ENCODE data around the gene CDK5RAP2.

DNA sequence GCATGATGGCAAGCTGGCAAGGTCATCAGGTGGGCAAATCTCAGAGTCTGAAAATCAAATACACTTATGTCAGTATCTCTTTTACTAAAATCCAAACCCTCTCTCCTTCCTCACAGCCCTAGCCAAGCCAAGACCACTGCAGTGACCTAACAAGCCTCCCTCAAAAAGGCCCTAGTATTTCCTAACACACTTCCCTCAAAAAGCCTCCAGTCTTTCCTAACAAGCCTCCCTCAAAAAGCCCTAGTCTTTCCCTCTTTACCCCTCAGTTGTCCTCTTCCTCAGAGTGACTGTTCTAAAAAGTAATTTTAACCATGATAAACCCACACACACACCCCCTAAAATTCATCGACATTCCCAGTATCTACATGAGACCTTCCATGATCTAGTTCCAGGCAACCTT lies 140.0 kb downstream of the CDK5RAP2 start:
- TF ChIP-seq, protein P1, sequence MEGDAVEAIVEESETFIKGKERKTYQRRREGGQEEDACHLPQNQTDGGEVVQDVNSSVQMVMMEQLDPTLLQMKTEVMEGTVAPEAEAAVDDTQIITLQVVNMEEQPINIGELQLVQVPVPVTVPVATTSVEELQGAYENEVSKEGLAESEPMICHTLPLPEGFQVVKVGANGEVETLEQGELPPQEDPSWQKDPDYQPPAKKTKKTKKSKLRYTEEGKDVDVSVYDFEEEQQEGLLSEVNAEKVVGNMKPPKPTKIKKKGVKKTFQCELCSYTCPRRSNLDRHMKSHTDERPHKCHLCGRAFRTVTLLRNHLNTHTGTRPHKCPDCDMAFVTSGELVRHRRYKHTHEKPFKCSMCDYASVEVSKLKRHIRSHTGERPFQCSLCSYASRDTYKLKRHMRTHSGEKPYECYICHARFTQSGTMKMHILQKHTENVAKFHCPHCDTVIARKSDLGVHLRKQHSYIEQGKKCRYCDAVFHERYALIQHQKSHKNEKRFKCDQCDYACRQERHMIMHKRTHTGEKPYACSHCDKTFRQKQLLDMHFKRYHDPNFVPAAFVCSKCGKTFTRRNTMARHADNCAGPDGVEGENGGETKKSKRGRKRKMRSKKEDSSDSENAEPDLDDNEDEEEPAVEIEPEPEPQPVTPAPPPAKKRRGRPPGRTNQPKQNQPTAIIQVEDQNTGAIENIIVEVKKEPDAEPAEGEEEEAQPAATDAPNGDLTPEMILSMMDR (IDR thresholded peaks at IDR 0.05): no peak
- TF ChIP-seq POLR2AphosphoS5 (IDR thresholded peaks at IDR 0.05): no peak
- no peak for TF ChIP-seq POLR2A (IDR thresholded peaks at IDR 0.05)
- no peak for TF ChIP-seq EP300 (IDR thresholded peaks at IDR 0.05)
